ENCODE data around the gene ELFN1. TPM values are rescaled to one million over a fixed set of nuclear protein-coding genes. Genes with fewer than 3 reads are reported as not detected.

ELFN1 gene
- total and polyA plus RNA-seq, 4 donors, result 0.43 to 3.5 (median 3.4) TPM

- WGBS, result 90% methylated on average over 15 of the region's 15 CpGs
Observed at GRCh38 chr7:1679326-1679965, 9.4 kb downstream of the ELFN1 start.

More at GRCh38 chr7:1679326-1679965, 9.4 kb downstream of the ELFN1 start:
- no peak overlapping the region for H3K4me3 ChIP-seq (ENCODE audit: low read depth in 1 of 3, low read length in 3 of 3)
- peaks cover 0 to 2% (median under 1%) of the 10 kb centered on the region in 4 donors for H3K36me3 ChIP-seq (ENCODE audit: control insufficient read depth in 4 of 4, insufficient read depth in 3 of 4, low read depth in 1 of 4, low read length in 3 of 4)
- TF ChIP-seq RXRA (IDR thresholded peaks at IDR 0.05) (no peak), ATF3 (IDR thresholded peaks at IDR 0.05) (no peak), GABPA (IDR thresholded peaks at IDR 0.05 in 1 of 2, conservative IDR thresholded peaks at IDR 0.05 in 1 of 2) (no peak), TAF1 (conservative IDR thresholded peaks at IDR 0.05) (no peak), NR2F2 (IDR thresholded peaks at IDR 0.05) (no peak), FOXA1 (IDR thresholded peaks at IDR 0.05) (no peak), HNF4A (conservative IDR thresholded peaks at IDR 0.05) (no peak), CTCF (IDR thresholded peaks at IDR 0.05; ENCODE audit: low read depth, low read length, missing input control) (no peak), SP1 (IDR thresholded peaks at IDR 0.05) (no peak), HNF4G (IDR thresholded peaks at IDR 0.05) (no peak), YY1 (IDR thresholded peaks at IDR 0.05) (no peak), EGR1 (IDR thresholded peaks at IDR 0.05; ENCODE audit: low read depth in 2 of 2) (no peak), RAD21 (IDR thresholded peaks at IDR 0.05) (no peak), JUND (IDR thresholded peaks at IDR 0.05) (no peak), FOXA2 (IDR thresholded peaks at IDR 0.05) (no peak)
- TF ChIP-seq, protein P1, sequence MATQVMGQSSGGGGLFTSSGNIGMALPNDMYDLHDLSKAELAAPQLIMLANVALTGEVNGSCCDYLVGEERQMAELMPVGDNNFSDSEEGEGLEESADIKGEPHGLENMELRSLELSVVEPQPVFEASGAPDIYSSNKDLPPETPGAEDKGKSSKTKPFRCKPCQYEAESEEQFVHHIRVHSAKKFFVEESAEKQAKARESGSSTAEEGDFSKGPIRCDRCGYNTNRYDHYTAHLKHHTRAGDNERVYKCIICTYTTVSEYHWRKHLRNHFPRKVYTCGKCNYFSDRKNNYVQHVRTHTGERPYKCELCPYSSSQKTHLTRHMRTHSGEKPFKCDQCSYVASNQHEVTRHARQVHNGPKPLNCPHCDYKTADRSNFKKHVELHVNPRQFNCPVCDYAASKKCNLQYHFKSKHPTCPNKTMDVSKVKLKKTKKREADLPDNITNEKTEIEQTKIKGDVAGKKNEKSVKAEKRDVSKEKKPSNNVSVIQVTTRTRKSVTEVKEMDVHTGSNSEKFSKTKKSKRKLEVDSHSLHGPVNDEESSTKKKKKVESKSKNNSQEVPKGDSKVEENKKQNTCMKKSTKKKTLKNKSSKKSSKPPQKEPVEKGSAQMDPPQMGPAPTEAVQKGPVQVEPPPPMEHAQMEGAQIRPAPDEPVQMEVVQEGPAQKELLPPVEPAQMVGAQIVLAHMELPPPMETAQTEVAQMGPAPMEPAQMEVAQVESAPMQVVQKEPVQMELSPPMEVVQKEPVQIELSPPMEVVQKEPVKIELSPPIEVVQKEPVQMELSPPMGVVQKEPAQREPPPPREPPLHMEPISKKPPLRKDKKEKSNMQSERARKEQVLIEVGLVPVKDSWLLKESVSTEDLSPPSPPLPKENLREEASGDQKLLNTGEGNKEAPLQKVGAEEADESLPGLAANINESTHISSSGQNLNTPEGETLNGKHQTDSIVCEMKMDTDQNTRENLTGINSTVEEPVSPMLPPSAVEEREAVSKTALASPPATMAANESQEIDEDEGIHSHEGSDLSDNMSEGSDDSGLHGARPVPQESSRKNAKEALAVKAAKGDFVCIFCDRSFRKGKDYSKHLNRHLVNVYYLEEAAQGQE (IDR thresholded peaks at IDR 0.05), result no peak
- TF ChIP-seq, protein P2, sequence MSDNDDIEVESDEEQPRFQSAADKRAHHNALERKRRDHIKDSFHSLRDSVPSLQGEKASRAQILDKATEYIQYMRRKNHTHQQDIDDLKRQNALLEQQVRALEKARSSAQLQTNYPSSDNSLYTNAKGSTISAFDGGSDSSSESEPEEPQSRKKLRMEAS (IDR thresholded peaks at IDR 0.05), result no peak
- peak; percentile 27 for DNase-seq (ENCODE audit: low spot score)
- no peak overlapping the region for H3K27ac ChIP-seq (ENCODE audit: low read depth in 1 of 2, low read length in 2 of 2)
- H3K27me3 ChIP-seq (ENCODE audit: control insufficient read depth in 4 of 4, insufficient read depth in 4 of 4, low read length in 3 of 4), result no peaks in the 10 kb centered on the region
- H3K9me3 ChIP-seq (ENCODE audit: control insufficient read depth in 4 of 4, low read length in 3 of 4), result peaks cover 0 to 3% (median 1%) of the 10 kb centered on the region in 4 donors
- H3K4me1 ChIP-seq (ENCODE audit: control insufficient read depth in 4 of 4, insufficient read depth in 4 of 4, low read length in 3 of 4), result peaks cover 0 to 3% (median 0%) of the 10 kb centered on the region in 4 donors
- no peak overlapping the region for H3K9ac ChIP-seq (ENCODE audit: low read depth in 1 of 2, low read length in 2 of 2)
